ENCODE measurements around the gene RRAS2.

DNA sequence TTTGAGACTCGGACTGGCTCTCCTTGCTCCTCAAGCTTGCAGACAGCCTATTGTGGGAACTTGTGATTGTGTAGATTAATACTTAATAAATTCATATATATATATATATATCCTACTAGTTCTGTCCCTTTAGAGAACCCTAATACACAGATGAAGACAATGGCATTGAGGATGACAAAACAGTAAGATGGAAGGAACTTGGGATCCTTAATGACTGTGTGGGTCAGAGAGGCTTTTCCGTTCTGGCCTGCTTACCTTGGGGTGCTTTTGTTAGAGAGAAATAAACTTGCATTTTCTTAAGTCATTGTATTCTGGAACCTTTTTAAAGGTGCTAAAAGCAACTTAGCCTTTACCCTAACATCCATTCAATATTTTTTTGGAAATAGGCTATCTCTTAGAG is 49.6 kb upstream of the RRAS2 start:
- no peak for TF ChIP-seq POLR2A (IDR thresholded peaks at IDR 0.05)
- TF ChIP-seq, protein P1, sequence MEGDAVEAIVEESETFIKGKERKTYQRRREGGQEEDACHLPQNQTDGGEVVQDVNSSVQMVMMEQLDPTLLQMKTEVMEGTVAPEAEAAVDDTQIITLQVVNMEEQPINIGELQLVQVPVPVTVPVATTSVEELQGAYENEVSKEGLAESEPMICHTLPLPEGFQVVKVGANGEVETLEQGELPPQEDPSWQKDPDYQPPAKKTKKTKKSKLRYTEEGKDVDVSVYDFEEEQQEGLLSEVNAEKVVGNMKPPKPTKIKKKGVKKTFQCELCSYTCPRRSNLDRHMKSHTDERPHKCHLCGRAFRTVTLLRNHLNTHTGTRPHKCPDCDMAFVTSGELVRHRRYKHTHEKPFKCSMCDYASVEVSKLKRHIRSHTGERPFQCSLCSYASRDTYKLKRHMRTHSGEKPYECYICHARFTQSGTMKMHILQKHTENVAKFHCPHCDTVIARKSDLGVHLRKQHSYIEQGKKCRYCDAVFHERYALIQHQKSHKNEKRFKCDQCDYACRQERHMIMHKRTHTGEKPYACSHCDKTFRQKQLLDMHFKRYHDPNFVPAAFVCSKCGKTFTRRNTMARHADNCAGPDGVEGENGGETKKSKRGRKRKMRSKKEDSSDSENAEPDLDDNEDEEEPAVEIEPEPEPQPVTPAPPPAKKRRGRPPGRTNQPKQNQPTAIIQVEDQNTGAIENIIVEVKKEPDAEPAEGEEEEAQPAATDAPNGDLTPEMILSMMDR (IDR thresholded peaks at IDR 0.05): no peak
